Mesenteric fat pad (tissue), 1 donor: Measurements from ENCODE around the gene AGAP4. TPM values are rescaled to one million over a fixed set of nuclear protein-coding genes. Genes with fewer than 3 reads are reported as not detected.
"Not testable (repeated sequence)": the region's sequence is repeated elsewhere in the genome, so short reads cannot be mapped to it uniquely, and the experiment has no call there.

Experiments
- DNase-seq: peaks from one replicate; pipeline ENCODE4 v3.0.0-alpha.2; 2020; ENCODE audit warnings: low spot score
- long read RNA-seq: library from polyadenylated mRNA; unstranded; transcript quantifications from one replicate; pipeline ENCODE4 v2.0.0, GENCODE V29; 2020
- total RNA-seq: library from RNA; stranded (reverse); fragmentation: NEBNext Ultra II Directional; extraction: Animal tissue kit (Norgen Biotek cat#: 25700); gene quantifications from one replicate; pipeline ENCODE4 v1.2.1, GENCODE V29; 2021
- donor health status: DM: yes; HTN: yes; CAD: no.

AGAP4 gene
- total RNA-seq: 14.4 TPM
- long read RNA-seq, partial matches to known transcripts: 0 of 3 reads
- long read RNA-seq, other reads (novel, unspliced or antisense): 3 of 3 reads

DNA sequence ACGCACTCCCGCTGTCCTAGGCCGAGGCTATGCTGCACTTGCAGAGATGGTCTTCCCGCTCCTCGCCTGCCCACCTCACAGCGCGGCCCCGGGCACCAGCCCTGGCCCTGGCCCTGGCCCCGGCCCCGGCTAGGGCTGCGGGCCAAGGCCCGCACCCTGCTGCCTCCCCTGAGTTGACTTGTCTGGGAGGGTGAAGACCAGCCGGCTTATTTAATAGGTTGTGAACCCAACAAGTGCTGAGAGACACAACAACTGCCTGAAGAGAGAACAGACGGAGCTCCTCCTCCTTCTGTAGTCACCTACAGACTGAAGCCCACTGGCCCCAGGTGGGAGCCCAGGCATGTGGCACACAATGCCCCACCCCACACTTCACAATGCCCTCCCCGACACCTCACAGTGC, at the start of gene AGAP4:
TSS of gene AGAP4 (minus strand) at position 101 of the 400 bp plus-strand sequence. CDS start 153 bp downstream, outside the sequence.
- DNase-seq: not testable (repeated sequence)

DNA sequence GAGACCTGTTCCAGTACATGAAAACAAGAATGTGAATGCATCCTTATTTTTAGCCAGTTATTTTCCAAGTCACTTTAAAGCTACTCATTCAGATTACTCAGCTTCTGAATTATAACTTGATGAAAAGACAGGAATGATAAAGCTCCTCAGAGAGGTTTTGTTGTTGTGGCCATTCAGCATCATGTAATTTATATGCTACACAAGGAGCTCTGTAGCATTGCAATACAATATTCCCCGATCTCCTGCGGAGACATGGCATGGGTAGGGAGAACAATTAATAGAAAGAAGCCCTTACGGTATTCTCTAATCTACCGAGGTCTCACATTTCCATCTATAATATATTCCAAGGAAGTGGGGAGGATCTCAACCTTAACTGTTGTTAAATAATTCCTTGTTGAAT, 43.4 kb upstream of the AGAP4 start:
- DNase-seq: not testable (repeated sequence)

DNA sequence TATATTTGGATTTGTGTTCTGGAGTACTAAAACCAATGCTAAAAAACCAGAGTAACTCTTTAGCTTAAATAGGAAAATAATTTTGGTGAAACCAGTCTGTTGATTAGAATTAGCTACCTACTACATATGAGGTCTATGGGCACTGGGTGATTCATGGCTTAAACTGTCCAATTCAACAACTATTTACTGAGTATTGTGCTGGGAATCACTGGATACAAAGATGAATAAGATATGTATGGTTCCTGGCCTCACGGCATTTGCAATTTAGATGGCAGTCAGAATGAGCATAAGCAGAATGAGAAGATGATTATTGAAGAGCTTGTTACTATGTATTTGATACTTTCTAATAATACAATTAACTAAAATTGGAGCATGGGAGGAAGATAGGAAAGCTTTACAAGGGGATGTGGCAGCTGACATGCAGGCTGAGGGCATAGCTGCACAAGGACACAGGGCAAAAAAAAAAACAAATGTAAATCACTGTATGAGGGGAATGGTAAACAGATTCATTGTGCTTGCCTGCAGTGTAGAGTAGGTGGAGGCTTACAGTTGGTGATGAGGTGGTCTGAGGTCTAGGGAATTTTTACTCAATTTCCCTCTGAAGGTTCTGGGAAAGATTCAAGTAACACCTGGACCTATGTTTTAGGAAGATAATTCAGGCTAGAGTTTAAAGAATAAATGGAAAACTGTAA, 42.4 kb upstream of the AGAP4 start:
- not testable (repeated sequence) for DNase-seq

DNA sequence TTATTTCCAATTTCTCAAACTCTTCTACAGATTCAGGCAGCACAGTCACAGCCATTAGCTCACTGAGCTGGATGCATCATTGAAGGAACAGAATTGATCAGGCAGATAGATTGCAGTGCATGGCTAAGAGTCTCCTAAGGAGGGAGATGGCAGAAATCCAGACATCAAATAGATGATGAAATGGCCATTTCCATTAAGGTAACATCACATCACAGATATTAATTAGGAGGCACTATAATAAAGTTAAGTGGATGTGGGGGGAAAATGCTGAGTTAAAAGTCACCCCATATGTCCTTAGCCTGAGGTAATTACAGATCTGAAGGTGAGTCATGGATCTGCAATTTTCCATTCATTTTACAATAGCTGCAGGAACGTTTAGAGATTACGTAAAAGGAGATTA, 35.6 kb upstream of the AGAP4 start:
- DNase-seq: not testable (repeated sequence)

DNA sequence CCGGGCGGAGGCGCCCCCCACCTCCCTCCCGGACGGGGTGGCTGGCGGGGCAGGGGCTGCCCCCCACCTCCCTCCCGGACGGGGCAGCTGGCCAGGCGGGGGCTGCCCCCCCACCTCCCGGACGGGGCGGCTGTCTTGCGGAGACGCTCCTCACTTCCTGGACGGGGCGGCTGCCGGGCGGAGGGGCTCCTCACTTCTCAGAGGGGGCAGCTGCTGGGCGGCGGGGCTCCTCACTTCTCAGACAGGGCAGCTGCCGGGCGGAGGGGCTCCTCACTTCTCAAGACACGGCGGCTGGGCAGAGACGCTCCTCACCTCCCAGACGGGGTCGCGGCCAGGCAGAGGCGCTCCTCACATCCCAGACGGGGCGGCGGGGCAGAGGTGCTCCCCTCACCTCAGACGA, 18.1 kb upstream of the AGAP4 start:
- not testable (repeated sequence) for DNase-seq

DNA sequence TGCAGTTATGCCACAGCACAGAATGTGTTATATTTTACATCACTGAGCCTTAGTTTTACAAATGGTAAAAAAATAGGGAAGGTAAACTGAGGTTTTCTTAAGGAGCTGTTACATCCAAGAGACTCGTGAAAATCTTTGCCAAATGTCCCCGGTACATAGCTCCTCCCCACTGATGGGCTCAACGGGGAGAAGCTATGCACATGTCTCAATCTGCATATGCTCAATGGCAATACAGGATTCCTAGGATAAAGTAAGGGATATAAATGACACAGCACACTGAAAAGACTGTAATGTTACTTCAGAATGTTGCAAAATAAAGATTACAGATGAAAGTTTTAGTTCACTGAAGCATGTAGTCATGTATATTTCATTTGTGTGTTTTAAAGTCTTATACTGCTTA, 17.0 kb upstream of the AGAP4 start:
- not testable (repeated sequence) for DNase-seq

DNA sequence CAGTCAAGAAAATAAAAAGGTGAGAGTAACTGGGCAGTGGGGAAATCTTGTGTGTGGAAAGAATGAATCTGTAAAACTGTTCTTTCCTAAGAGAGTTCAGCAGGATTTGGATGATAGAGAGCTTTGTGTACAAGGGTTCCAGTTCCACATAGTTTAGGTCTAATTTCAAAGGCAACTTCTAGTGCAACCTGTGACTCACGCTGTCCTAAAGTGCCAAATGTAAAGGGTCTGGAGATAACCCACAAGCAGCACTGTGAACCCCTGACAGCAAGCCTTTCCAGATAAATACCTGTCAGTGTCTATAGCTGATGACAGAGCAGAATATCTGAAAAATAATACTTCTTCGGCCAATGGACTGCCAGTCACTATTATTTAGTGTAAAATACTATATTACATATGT, 16.3 kb upstream of the AGAP4 start:
- not testable (repeated sequence) for DNase-seq

DNA sequence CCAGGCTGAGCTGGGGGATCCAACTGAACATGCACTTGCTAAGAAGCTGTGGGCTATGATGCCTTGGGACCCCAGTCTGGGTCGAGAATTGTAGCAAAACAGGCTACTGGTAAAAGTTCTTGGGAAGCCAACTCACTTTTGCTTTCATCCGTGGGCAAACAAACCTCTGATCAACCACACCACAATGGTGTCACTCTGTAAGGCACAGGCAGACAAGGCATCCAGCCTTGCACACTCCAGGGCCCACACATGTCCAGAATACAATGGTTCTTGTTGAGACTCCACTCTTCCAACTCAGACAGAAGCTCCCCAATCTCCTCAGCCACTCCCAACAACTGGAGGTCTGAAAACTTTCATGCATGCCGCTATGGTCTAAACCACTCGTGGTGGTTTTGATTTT, 10.6 kb upstream of the AGAP4 start:
- not testable (repeated sequence) for DNase-seq

DNA sequence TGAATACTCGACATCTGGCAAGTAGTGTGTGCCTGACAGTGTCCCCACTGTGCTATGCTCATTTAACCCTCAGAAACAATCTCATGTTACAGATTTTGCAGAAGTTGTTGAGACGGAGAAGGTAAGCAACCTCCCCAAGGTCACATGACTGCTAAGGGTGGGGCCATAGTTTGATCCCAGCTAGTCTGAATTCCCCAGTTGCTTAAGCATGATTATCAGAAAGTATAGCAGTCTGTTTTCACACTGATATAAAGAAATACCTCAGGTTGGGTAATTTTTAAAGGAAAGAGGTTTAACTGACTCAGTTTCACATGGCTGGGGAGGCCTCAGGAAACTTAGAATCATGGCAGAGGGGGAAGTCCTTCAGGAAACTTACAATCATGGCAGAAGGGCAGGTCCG, 1.2 kb upstream of the AGAP4 start:
- DNase-seq: not testable (repeated sequence)

DNA sequence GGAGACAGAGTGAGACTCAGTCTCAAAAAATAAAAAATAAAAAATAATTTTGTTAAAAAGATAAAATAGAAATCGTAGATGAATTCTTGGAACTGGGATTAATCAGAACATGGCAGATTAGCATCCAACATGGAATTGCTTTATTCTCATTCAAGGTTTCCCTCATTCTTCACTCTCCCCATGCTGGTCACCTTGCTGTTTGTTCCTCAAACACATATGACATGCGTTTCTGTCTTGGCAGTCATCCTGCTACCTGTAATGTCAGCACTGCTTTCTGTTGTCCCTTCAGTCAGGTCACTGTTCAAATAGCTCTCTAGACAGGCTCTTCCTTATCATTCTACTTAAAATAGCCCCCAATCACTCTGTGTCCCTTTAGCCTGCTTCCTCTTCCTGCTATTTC, 24.4 kb downstream of the AGAP4 start:
- not testable (repeated sequence) for DNase-seq

DNA sequence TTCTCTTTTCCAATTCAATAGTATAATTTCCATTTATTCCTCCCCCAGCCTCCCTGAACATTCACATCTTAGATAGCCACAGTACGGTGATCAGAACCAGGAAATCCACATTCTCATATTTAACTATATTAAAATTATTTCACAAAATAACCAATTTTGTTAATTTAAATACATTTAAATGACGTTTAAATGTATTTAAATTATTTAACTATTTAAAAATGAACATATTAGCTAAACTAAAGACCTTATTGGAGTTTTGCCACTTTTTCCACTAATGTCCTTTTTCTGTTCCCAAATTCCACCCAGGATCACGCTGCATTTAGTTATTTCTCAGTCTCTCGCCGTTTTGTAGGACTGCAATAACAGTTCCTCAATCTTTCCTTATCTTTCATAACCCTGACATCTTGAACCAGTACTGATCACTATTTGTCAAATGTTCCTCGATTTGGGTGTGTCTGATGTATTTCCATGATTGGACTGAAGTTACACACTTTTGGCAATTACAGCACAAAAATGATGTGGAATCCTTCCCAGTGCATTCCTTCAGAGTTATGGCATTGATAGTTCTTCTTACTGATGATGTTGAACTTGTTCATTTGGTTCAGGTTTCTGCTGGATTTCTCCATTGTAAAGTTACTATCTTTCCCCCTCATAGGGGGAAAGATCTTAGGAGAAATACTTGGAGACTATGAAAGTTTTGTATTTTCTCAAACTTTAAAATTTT, 27.0 kb downstream of the AGAP4 start:
- DNase-seq: not testable (repeated sequence)

DNA sequence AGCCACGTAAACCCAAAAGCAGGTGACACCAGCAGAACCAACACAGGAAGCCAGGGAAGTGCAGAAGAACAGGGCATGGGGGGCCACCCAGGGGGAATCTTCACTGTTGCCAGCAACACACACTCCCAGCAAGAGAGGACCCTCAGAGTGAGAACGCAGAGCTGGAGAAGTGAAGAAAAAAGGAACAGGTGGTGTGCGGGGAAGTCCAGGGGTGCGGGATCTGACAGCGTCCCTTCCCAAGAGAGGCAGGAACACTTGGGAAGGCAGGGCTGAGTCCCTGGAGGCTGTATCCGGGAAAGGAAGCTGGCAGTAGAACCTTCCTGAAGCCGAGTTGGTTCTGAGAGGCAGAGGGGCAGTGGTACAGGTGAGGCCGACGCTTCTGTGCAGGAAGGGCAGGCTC, 27.7 kb downstream of the AGAP4 start:
- no peak for DNase-seq

DNA sequence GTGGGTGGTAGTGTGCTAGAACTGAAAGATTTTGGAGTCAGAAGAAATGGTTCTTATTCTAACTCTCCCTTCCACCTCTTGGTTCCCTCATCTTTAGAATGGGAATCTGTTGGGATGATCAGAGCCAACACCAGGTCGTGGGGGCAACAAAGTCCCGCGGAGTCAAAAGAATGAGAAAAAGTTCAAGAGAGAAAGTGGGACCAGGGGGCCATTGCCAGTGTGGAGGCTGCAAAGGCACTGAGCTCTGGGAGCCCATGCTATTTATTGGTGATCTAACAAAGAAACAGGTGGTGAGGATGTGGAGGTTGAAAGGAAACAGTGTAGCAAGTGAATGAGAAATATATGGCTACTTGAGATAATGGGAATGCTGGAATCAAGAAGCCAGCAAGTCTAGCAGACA, 29.4 kb downstream of the AGAP4 start:
- DNase-seq: no peak

DNA sequence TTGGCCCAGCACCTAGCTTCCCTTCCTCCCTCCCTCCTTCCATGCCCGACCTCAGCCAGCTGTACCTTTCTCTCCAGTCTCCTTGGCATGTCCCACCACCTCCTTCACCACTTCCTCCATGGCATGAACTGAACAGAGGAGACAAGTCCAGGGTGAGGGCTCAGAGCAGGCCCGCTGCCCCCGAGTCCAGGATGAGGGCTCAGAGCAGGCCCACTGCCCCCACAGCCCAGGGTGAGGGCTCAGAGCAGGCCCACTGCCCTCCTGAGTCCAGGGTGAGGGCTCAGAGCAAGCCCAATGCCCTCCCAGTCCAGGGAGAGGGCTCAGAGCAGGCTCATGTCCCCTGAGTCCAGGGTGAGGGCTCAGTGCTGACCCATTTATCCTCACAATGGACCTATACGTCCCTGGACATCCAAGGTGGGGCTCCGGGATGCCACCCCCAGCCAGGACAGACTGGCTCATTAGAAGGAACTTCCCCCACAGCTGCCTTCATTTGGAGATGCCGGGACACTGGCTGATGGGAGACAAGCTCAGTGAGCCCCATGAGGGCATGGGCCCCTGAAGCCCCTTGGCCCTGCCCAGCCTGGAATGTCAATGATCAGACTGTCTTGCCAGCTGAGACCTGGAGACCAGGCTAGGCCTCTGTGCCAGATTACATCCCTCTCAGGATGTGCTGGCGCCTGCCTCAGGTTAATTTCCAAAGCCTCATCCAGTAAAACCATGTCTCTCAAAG, 30.0 kb downstream of the AGAP4 start:
- DNase-seq: no peak

DNA sequence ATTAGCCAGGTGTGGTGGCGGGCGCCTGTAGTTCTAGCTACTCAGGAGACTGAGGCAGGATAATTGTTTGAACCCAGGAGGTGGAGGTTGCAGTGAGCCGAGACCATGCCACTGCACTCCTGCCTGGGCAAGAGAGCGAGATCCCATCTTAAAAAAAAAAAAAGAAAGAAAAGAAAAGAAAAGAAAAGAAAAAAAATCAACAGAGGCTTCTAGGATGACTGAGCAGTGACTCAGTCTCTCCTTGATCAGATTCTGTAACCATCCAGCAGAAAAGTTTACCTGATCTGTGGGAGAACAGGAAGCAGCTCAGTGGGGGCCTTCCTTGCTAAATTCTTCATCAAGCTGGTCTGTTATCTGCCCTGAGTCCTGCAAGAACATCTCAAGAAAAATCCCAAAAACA, 33.2 kb downstream of the AGAP4 start:
- DNase-seq: not testable (repeated sequence)

DNA sequence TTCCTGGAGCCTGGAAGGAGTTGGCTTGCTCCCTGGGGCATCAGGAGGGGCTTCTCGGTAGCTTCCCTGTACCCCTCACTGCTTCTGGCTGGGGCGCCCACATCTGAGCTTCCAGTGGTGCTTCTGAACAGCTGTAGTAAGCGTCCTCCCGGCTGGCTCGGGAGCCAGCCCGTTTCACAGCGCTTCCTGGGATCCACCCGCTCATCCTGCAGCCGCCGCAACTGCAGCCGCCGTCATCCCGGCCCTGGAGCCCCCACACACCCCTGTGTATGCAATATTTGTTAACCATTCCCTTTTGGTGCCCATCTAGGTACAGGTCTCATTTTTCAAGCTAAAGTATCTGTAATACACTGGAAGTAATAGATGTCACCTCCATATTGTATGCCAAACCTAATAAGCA, 34.3 kb downstream of the AGAP4 start:
- DNase-seq: not testable (repeated sequence)

DNA sequence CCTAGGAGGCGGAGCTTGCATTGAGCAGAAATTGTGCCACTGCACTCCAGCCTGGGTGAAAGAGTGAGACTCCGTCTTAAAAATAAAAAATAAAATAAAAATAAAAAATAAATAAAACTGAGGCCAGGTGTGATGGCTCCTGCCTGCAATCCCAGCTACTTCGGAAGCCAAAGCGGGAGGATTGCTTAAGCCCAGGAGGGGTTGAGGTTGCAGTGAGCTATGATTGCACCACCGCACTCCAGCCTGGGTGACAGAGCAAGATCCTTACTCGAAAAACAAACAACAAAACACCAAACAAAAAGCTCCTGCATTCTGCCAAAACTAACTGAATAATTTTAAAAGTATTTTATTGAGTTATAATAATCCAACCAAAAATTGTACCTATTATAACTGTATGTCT, 36.2 kb downstream of the AGAP4 start:
- DNase-seq: no peak

DNA sequence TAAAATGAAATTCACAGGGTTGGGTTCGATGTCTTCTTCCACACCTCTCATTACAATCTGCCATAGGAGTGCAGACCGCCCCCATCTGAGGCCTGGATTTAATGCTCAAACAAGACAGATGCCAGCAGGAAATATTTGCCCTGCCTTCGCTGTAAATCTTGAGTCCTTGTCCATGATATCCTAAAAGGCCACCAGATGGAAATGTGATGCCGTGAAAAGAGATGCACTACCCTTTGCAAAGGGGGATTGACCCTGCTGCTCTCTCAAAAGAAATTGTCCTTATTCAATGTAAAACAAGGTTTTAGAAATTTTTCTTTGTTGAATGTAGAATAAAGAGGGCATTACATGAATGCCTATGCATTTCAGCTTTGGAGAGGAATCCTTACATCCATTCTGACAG, 37.5 kb downstream of the AGAP4 start:
- DNase-seq: no peak

DNA sequence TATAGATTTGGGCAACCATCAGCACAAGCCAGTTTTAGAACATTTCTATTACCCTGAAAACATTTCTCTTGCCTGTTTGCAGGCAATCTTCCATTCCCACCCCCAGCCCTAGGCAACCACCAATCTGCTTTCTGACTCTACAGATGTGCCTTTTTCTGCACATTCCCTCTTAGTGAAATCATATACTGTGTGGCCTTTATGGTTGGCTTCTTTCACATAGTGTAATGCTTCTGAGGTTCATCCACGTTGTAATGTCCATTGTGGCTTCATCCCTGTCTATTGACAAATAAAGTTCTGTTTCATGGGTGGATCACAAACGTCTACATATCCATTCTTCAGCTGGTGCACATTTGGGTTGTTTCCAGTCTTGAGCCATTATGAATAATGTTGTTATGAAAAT, 42.3 kb downstream of the AGAP4 start:
- not testable (repeated sequence) for DNase-seq

DNA sequence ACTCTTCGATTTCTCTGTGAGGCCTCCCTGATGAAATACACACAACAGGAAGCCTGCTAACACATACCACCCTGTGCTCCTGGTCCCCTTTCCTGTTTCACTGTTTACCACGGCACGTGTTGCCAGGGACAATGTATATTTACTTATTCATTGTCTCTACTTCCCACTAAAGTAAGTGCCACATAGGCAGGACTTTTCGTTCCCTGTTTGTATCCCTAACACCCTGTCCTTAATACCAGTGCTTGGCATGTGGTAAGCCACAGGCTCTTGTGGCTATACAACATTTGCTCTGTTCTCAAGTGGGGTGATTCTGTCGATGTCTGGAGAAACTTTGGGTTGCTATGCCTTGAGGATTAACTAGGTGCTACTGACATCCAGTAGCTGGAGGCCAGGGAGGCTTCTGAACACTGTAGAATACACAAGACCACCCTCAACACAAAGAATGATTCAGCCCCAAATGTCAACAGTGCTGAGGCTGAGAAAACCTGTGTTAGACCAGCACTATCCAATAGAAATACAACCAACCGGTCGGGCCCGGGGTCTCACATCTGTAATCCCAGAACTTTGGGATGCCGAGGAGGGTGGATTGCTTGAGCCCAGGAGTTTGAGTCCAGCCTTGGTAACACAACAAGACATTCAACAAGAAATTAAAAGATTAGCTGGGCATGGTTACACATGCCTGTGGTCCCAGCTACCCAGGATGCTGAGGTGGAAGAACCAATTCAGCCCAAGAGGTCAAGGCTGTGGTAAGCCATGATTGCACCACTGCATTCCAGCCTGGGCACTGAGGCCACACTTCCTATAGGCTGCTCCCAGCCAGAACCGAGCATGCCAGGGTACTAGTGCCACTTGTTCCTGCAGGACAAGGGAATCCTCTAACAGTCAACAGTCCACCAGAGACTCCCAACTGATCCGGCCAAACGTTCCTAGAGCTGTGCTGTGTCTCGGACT, 44.0 kb downstream of the AGAP4 start:
- DNase-seq: not testable (repeated sequence)

DNA sequence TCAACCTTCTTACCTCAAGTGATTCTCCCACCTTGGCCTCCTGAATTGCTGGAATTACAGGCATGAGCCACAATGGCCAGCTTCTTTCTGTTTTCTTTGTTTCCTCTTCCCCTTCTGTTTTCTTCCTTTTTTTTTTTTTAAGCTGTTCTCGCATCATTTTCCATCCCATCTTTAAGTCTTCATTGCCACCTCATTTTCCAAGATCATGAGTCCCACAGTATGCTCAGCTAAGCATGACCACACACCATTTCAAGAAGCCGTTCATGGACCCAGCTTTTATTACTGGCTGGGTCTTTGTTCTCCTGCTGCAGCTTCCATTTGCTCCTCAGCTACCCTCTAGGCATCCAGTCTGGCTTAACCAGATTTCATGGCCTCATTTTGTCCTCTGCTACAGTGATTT, 52.5 kb downstream of the AGAP4 start:
- not testable (repeated sequence) for DNase-seq
